Measurements from ENCODE around the gene LFNG. TPM values are rescaled to one million over a fixed set of nuclear protein-coding genes. Genes with fewer than 3 reads are reported as not detected.

The LFNG gene
- total RNA-seq, 1 experiment from 2014 or later, result 38.1 TPM

DNA sequence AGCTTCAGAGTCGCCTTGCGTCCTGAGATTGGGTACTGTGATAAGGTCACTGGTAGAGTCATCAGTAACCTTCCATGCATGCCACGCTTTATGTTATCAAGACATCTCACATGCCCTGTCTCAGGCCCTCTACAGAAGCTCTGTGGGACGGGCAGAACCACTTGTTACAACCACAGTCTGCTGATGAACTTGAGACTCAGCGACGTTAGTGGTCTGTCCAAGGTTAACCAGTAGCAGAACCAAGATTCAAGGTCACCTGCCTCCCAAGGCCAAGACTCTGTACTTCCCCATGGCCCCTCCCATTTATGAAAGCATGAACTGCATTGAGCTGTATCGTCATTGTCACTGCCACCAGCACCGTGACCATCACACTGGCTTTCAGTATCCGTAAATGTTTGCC is 54.2 kb downstream of the LFNG start:
- H3K9me3 ChIP-seq (ENCODE audit: control insufficient read depth, insufficient read depth, low read depth, low read length), result no peaks in the 10 kb centered on the region
- no peak overlapping the region for H3K27ac ChIP-seq (ENCODE audit: low read length)
- no peaks in the 10 kb centered on the region for H3K27me3 ChIP-seq (ENCODE audit: control insufficient read depth, insufficient read depth, low read length)
- intact Hi-C loops (cut with micrococcal nuclease; ENCODE audit: unreplicated experiment), result no loop called here
- DNase-seq (ENCODE audit: low read depth, low spot score) (no peak), ATAC-seq (no peak)
- no peak overlapping the region for H3K4me3 ChIP-seq (ENCODE audit: low read depth in 2 of 2, low read length in 2 of 2)
- CTCF ChIA-PET, result no interaction called here
- POLR2A ChIA-PET, result interaction anchor here (0.5 kb wide), 1 partner anchor 208 kb away, joined by 9 read pairs; no protein-coding TSS in a partner anchor
- H3K4me1 ChIP-seq (ENCODE audit: control insufficient read depth, insufficient read depth, low read length), result no peaks in the 10 kb centered on the region
- in situ Hi-C loops (cut with HindIII; ENCODE audit: low pct_unique_long_range_greater_than_20kb, low sequenced_read_pairs), result no loop called here
- no peaks in the 10 kb centered on the region; the same call in 1 of the 2 replicates for H3K36me3 ChIP-seq (ENCODE audit: control insufficient read depth, insufficient read depth, low read length)
- no peak for TF ChIP-seq TCF7L2 (IDR thresholded peaks at IDR 0.05; ENCODE audit: low read depth, low read length)
- no peak for TF ChIP-seq POLR2AphosphoS5 (IDR thresholded peaks at IDR 0.05; ENCODE audit: low read depth, low read length)
- BruUV-seq (replicated peaks), result no TSS peak

DNA sequence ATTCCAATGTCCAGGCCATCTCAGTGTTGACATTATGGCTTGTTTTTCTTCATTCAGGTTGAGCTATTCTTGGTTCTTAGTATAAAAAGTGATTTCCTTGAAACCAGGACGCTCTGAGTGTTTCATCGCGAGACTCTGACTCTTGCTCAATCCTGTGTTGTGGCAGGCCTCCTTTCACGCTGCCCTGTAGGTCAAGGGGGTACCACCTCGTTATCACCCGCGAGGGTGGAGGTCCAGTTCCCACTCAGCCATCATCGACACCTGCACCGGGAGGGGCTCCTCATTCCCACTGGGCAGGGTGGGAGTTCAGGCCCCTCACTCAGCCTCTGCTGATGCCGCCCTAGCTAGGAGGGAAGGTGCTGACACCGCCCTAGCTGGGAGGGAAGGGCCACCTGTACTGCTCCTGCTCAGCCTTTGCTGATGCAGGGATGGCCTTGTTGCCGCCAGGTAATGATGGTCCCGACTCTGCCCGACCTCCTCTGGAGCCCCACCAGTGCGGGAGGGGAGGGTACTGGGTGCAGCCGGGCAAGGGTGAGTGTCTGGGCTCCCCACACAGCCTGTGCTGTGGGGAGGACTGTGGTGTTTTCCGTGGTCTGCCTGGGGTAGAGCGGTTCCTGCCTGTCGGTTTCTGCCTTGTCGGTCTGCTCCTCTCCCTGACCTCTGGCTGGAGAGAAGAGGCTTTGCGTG is 55.6 kb downstream of the LFNG start:
- ATAC-seq (no peak), DNase-seq (ENCODE audit: low read depth, low spot score) (no peak)
- H3K4me1 ChIP-seq (ENCODE audit: control insufficient read depth, insufficient read depth, low read length), result no peaks in the 10 kb centered on the region
- no peaks in the 10 kb centered on the region for H3K27me3 ChIP-seq (ENCODE audit: control insufficient read depth, insufficient read depth, low read length)
- H3K4me3 ChIP-seq (ENCODE audit: low read depth in 2 of 2, low read length in 2 of 2), result no peak overlapping the region
- POLR2A ChIA-PET, result no interaction called here
- no peak for TF ChIP-seq SIN3A (IDR thresholded peaks at IDR 0.05; ENCODE audit: borderline replicate concordance, insufficient read depth, low read depth, low read length)
- TF ChIP-seq, protein P1, sequence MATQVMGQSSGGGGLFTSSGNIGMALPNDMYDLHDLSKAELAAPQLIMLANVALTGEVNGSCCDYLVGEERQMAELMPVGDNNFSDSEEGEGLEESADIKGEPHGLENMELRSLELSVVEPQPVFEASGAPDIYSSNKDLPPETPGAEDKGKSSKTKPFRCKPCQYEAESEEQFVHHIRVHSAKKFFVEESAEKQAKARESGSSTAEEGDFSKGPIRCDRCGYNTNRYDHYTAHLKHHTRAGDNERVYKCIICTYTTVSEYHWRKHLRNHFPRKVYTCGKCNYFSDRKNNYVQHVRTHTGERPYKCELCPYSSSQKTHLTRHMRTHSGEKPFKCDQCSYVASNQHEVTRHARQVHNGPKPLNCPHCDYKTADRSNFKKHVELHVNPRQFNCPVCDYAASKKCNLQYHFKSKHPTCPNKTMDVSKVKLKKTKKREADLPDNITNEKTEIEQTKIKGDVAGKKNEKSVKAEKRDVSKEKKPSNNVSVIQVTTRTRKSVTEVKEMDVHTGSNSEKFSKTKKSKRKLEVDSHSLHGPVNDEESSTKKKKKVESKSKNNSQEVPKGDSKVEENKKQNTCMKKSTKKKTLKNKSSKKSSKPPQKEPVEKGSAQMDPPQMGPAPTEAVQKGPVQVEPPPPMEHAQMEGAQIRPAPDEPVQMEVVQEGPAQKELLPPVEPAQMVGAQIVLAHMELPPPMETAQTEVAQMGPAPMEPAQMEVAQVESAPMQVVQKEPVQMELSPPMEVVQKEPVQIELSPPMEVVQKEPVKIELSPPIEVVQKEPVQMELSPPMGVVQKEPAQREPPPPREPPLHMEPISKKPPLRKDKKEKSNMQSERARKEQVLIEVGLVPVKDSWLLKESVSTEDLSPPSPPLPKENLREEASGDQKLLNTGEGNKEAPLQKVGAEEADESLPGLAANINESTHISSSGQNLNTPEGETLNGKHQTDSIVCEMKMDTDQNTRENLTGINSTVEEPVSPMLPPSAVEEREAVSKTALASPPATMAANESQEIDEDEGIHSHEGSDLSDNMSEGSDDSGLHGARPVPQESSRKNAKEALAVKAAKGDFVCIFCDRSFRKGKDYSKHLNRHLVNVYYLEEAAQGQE (IDR thresholded peaks at IDR 0.05; ENCODE audit: insufficient read depth in 1 of 2, low read depth in 2 of 2, low read length in 1 of 2), result no peak
- TF ChIP-seq, protein P2, sequence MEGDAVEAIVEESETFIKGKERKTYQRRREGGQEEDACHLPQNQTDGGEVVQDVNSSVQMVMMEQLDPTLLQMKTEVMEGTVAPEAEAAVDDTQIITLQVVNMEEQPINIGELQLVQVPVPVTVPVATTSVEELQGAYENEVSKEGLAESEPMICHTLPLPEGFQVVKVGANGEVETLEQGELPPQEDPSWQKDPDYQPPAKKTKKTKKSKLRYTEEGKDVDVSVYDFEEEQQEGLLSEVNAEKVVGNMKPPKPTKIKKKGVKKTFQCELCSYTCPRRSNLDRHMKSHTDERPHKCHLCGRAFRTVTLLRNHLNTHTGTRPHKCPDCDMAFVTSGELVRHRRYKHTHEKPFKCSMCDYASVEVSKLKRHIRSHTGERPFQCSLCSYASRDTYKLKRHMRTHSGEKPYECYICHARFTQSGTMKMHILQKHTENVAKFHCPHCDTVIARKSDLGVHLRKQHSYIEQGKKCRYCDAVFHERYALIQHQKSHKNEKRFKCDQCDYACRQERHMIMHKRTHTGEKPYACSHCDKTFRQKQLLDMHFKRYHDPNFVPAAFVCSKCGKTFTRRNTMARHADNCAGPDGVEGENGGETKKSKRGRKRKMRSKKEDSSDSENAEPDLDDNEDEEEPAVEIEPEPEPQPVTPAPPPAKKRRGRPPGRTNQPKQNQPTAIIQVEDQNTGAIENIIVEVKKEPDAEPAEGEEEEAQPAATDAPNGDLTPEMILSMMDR (IDR thresholded peaks at IDR 0.05), result no peak
- TF ChIP-seq TCF7L2 (IDR thresholded peaks at IDR 0.05; ENCODE audit: low read depth, low read length), result no peak
- in situ Hi-C loops (cut with HindIII; ENCODE audit: low pct_unique_long_range_greater_than_20kb, low sequenced_read_pairs) (no loop called here), intact Hi-C loops (cut with micrococcal nuclease; ENCODE audit: unreplicated experiment) (no loop called here)
- CTCF ChIA-PET, result no interaction called here
- no peaks in the 10 kb centered on the region for H3K9me3 ChIP-seq (ENCODE audit: control insufficient read depth, insufficient read depth, low read depth, low read length)
- H3K36me3 ChIP-seq (ENCODE audit: control insufficient read depth, insufficient read depth, low read length), result no peaks in the 10 kb centered on the region; the same call in none of the 2 replicates
- H3K27ac ChIP-seq (ENCODE audit: low read length), result no peak overlapping the region
- BruUV-seq (replicated peaks), result no TSS peak

DNA sequence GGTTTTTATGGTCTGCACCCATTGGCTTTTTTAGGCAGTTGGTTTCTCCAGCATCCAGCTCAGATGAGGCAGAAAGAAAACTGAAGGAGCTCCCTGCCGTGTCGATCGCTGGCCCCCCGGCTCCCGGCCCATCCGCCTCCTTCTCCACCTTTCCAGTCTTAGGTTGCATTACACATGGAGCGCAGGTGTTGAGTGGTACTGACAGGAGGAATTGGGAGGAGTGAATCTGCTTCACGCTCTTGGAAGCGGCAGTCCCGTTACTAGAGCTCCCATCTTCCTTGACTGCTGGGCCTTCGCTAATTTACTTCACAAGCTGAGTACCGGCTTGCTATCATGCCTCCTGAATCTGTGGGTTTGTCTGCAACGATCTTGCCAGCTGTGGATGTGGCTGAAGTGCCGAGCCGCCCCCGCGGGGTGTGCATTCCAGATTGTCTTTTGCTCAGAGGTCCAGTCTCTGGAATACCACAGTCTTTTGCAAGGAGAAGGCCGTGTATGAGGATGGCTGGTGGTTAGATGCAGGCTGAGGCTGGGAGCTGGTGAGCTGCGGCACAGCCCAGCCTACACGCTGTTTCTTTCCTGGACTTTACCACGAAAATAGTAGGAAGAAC is 56.3 kb downstream of the LFNG start:
- CTCF ChIA-PET, result no interaction called here
- no TSS peak for BruUV-seq (replicated peaks)

More for the DNA sequence above, 56.3 kb downstream of the LFNG start:
- DNase-seq (ENCODE audit: low read depth, low spot score), result no peak
- no peaks in the 10 kb centered on the region for H3K4me1 ChIP-seq (ENCODE audit: control insufficient read depth, insufficient read depth, low read length)
- no peaks in the 10 kb centered on the region for H3K9me3 ChIP-seq (ENCODE audit: control insufficient read depth, insufficient read depth, low read depth, low read length)
- POLR2A ChIA-PET, result no interaction called here
- H3K4me3 ChIP-seq (ENCODE audit: low read depth in 2 of 2, low read length in 2 of 2), result no peak overlapping the region
- no peaks in the 10 kb centered on the region for H3K27me3 ChIP-seq (ENCODE audit: control insufficient read depth, insufficient read depth, low read length)
- in situ Hi-C loops (cut with HindIII; ENCODE audit: low pct_unique_long_range_greater_than_20kb, low sequenced_read_pairs) (no loop called here), intact Hi-C loops (cut with micrococcal nuclease; ENCODE audit: unreplicated experiment) (no loop called here)
- H3K27ac ChIP-seq (ENCODE audit: low read length), result no peak overlapping the region
- ATAC-seq, result no peak
- TF ChIP-seq POLR2AphosphoS5 (IDR thresholded peaks at IDR 0.05; ENCODE audit: low read depth, low read length) (no peak), TCF7L2 (IDR thresholded peaks at IDR 0.05; ENCODE audit: low read depth, low read length) (no peak), SIN3A (IDR thresholded peaks at IDR 0.05; ENCODE audit: borderline replicate concordance, insufficient read depth, low read depth, low read length) (no peak)
- TF ChIP-seq, protein P2 (IDR thresholded peaks at IDR 0.05), result no peak
- TF ChIP-seq, protein P1 (IDR thresholded peaks at IDR 0.05; ENCODE audit: insufficient read depth in 1 of 2, low read depth in 2 of 2, low read length in 1 of 2), result no peak
- no peaks in the 10 kb centered on the region; the same call in 1 of the 2 replicates for H3K36me3 ChIP-seq (ENCODE audit: control insufficient read depth, insufficient read depth, low read length)
